Activated naive CD8-positive, alpha-beta T cell treated with anti-CD3 and anti-CD28 coated beads, Interleukin-2, amount 50 U/mL, for 24 hours (primary cell): Measurements from ENCODE around the gene PPP1R12B.
"Not testable (repeated sequence)": the region's sequence is repeated elsewhere in the genome, so short reads cannot be mapped to it uniquely, and the experiment has no call there.

Source experiments
- ATAC-seq: fragments of 150-1000 bp; cut with Tn5 transposase; one replicate; pipeline ENCODE4 v1.10.0; 2021
- DNase-seq: peaks from one replicate; pipeline ENCODE4 v3.0.0; 2021
- H3K27ac Mint-ChIP-seq: one replicate; pipeline ENCODE4 v1.8.0; 2021; ENCODE audit warnings: mild to moderate bottlenecking, mixed read lengths
- H3K27me3 Mint-ChIP-seq: one replicate; pipeline ENCODE4 v1.8.0; 2021; ENCODE audit warnings: mixed read lengths
- H3K36me3 Mint-ChIP-seq: one replicate; pipeline ENCODE4 v1.8.0; 2021; ENCODE audit warnings: low read depth, mixed read lengths
- H3K4me1 Mint-ChIP-seq: one replicate; pipeline ENCODE4 v1.8.0; 2021; ENCODE audit warnings: mixed read lengths
- H3K4me3 Mint-ChIP-seq: one replicate; pipeline ENCODE4 v1.8.0; 2021; ENCODE audit warnings: mild to moderate bottlenecking, moderate library complexity, mixed read lengths
- H3K9me3 Mint-ChIP-seq: one replicate; pipeline ENCODE4 v1.8.0; 2021; ENCODE audit warnings: mixed read lengths

PPP1R12B gene

DNA sequence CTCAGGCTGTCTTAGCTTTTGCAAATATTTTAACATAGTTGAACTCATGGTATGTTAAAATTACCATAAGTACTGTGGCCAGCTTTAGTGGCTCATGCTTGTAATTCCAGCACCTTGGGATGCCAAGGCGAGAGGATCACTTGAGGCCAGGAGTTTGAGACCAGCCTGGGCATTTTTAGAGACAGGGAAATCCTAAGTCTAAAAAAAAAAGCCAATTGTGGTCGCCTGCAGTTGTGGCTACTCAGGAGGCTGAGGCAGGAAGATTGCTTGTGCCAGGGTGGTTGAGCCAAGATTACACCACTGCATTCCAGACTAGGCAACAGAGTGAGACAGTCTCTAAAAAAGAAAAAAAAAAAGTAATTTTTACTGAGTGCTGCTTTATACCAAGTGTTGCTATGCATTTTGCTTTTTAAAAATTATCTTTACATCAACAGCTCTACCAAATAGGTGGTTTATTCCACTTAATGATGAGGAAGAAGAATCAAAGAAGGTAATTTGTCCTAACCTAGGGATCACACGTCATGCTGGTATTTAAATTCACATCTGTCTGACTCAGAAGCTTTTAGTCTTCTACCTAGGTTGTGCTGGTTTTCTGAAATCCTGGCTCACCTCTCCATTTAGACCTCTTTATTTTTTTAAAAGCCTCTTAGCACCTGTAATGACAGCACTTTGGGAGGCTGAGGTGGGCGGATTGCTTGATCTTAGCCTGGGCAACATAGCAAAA is 16.8 kb downstream of the PPP1R12B start:
- Mint-ChIP-seq H3K36me3 (peaks cover 4% of the 10 kb centered on the region), H3K27me3 (no peaks in the 10 kb centered on the region), H3K4me1 (no peaks in the 10 kb centered on the region), H3K27ac (no peak overlapping the region), H3K4me3 (no peak overlapping the region), H3K9me3 (no peaks in the 10 kb centered on the region)
- DNase-seq, result no peak
- no peak for ATAC-seq

DNA sequence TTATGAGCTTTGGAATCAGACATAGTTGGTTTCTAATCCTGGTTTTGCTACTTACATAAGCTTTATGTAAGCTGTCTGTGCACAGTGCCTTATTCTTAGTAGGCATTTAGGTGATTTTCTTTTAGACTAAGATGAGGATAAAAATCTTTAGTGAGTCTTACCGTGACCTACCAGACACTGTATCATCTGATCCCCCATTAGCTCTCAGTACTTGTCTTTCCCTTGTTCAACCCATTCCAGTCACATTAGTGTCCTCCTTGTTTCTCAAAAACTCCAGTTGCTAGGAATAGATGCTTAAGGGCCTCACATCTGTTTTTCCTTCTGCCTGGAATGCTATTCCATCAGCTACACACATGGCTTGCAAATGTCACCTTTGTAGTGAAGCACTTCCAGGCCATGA is 18.8 kb downstream of the PPP1R12B start:
- no peak overlapping the region for H3K27ac Mint-ChIP-seq
- no peaks in the 10 kb centered on the region for H3K9me3 Mint-ChIP-seq
- H3K4me3 Mint-ChIP-seq, result no peak overlapping the region
- peaks cover 5% of the 10 kb centered on the region for H3K36me3 Mint-ChIP-seq
- no peaks in the 10 kb centered on the region for H3K4me1 Mint-ChIP-seq
- ATAC-seq, result no peak
- no peak for DNase-seq
- H3K27me3 Mint-ChIP-seq, result no peaks in the 10 kb centered on the region

DNA sequence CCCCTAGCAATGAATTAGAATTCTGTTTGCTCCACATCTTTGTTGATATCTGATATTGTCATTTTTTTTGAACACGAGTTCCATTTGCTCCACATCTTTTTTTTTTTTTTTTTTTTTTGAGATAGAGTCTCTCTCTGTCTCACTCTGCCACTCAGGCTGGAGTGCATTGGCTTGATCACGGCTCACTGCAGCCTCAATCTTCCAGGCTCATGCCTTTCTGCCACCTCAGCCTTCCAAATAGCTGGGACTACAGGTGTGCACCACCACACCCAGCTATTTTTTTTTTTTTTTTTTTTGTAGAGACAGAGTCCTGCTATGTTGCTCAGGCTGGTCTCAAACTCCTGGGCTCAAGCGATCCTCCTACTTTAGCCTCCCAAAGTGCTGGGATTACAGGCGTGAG is 22.4 kb downstream of the PPP1R12B start:
- not testable (repeated sequence) for H3K36me3 Mint-ChIP-seq, H3K4me3 Mint-ChIP-seq, DNase-seq, H3K4me1 Mint-ChIP-seq, H3K27me3 Mint-ChIP-seq, H3K27ac Mint-ChIP-seq, H3K9me3 Mint-ChIP-seq, ATAC-seq

DNA sequence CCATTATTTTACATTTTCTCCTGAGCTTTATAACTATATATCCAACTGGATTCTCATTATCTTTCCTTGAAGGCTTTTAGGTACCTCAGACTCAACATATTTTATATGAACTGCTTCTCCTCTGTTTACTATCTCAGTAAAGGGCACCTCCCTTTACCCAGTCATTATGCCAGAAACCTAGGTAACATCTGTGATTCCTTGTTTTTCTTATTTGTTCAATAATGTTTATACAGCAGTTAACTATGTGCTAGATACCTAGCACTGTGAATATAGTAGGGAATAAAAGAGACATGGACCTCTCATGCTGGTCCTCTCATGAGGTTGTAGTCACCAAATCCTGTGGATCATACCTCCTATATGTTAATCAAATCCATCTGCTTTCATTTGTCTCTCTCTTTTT is 25.6 kb downstream of the PPP1R12B start:
- no peak for DNase-seq
- H3K4me1 Mint-ChIP-seq, result peaks cover 8% of the 10 kb centered on the region
- H3K9me3 Mint-ChIP-seq, result no peaks in the 10 kb centered on the region
- no peak for ATAC-seq
- H3K27ac Mint-ChIP-seq, result no peak overlapping the region
- no peak overlapping the region for H3K4me3 Mint-ChIP-seq
- no peaks in the 10 kb centered on the region for H3K27me3 Mint-ChIP-seq
- peaks cover 6% of the 10 kb centered on the region for H3K36me3 Mint-ChIP-seq

DNA sequence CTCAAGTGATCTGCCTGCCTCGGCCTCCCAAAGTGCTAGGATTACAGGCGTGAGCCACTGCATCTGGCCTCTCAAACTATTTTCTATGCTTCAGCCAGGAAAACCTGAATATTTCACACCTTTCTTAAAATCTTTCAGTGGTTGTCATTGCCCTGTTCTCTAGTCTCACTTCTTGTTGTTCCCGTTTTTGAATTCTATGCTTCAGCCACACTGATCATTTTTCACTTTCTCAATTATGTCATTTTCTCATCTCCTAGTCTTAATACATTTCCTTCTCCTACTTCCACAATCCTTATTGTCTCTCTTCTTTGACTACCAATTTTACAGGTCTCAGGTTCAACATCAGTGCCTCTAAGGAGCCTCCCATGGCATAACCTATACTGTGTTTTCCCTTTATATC is 26.7 kb downstream of the PPP1R12B start:
- not testable (repeated sequence) for H3K27me3 Mint-ChIP-seq, H3K27ac Mint-ChIP-seq, H3K9me3 Mint-ChIP-seq, DNase-seq, H3K36me3 Mint-ChIP-seq, ATAC-seq, H3K4me3 Mint-ChIP-seq
- peaks cover 14% of the 10 kb centered on the region for H3K4me1 Mint-ChIP-seq

DNA sequence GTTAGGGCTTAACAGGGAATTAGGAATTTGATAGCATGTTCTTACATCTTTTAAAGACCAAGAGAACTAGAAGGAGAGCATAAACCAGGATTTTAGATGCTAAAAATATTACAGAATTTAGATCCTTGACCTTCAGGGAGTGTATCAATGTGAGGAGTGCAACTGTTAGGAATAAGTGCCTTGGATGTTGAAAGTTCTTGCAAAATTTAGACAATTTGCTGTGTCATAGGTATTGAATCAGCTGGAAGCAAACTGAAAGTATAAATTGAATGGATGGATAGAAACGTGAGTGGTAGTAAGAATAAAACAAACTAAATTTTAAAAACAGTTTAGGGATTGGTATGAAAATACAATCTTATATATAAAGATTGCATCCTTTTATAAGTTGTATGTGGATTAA is 27.7 kb downstream of the PPP1R12B start:
- peaks cover 1% of the 10 kb centered on the region for H3K36me3 Mint-ChIP-seq
- no peak for DNase-seq
- H3K27me3 Mint-ChIP-seq, result no peaks in the 10 kb centered on the region
- no peak for ATAC-seq
- H3K4me3 Mint-ChIP-seq, result no peak overlapping the region
- no peak overlapping the region for H3K27ac Mint-ChIP-seq
- H3K4me1 Mint-ChIP-seq, result peaks cover 22% of the 10 kb centered on the region
- H3K9me3 Mint-ChIP-seq, result no peaks in the 10 kb centered on the region

DNA sequence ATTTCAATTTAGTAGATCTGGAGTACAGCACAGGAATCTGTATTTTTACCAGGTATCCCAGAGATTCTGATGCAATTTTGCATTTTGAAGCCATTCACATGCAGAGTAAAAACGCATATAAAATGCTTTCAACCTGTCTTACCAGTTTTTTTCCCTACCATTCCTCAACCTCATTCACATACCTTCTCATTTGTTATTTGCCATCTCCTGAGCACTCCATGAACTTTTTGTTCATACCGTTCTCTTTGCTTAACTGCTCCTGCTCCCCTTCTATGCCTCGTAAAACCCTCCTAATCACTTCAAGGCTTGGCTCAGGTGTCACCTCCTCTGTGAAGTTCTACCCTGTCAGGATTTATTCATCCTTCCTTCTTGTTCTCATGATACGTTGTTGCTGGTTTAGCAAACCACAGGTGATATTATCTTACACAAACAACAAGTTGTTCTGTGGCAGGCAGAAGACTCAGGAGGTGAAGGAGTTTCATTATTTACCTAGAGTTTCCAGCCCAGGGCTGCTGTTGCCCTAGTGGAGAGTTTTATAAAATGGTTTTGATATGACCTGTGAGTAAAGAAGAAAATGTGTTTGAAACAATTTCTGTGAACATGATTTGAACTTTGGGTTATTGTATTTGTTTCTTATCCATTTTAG is 31.5 kb downstream of the PPP1R12B start:
- H3K9me3 Mint-ChIP-seq, H3K27ac Mint-ChIP-seq, H3K36me3 Mint-ChIP-seq, H3K27me3 Mint-ChIP-seq, DNase-seq: not testable (repeated sequence)
- Mint-ChIP-seq H3K4me3 (peak overlapping the region; percentile 10), H3K4me1 (peaks cover 22% of the 10 kb centered on the region)
- ATAC-seq, result peak; percentile 88

DNA sequence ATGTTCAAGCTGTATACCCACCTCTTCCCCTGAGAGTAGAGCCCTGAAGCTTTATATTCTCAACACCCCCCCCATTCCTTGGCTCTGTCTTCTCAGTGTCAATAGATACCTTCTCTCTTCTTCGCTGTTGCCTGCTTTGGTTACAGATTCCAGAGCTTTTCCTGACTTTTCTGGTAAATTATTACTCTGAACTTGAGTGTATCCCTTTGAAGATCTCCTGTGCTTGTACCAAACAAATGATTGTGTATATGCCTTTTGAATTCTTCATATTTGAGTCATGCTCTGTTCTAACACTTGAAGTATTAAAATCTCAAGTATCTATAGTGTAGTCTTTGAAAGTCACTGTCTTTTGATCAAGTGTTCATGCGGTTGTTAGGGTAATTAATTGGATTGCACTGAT is 32.0 kb downstream of the PPP1R12B start:
- H3K36me3 Mint-ChIP-seq, H3K4me3 Mint-ChIP-seq, H3K27me3 Mint-ChIP-seq, H3K9me3 Mint-ChIP-seq, DNase-seq, H3K27ac Mint-ChIP-seq, ATAC-seq: not testable (repeated sequence)
- H3K4me1 Mint-ChIP-seq, result peaks cover 17% of the 10 kb centered on the region

DNA sequence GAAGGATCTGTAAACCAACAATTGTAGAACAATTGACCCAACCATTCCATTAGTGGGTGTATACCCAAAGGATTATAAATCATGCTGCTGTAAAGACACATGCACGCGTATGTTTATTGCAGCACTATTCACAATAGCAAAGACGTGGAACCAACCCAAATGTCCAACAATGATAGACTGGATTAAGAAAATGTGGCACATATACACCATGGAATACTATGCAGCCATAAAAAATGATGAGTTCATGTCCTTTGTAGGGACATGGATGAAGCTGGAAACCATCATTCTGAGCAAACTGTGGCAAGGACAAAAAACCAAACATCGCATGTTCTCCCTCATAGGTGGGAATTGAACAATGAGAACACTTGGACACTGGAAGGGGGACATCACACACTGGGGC is 33.4 kb downstream of the PPP1R12B start:
- ATAC-seq, H3K36me3 Mint-ChIP-seq, DNase-seq: not testable (repeated sequence)

DNA sequence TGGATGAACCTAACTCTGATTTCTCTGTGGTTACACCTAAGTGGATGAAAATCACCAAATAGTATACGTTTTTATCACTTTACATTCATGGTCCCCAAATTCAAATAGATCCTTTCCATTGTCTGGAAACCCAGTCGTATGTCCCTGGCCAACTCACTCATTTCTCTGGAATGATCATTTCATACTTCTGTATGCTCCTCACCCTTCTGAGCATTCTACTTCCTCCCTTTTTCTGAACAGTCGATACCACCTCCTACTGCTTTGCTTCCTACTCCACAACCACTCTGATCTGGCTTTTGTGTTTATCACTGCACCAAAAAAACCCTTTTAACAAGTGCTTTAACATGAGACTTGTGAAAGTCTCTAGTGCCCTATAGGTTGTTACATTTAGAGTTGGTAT is 47.3 kb downstream of the PPP1R12B start:
- DNase-seq, H3K4me1 Mint-ChIP-seq, H3K27ac Mint-ChIP-seq, H3K9me3 Mint-ChIP-seq, ATAC-seq, H3K36me3 Mint-ChIP-seq, H3K27me3 Mint-ChIP-seq, H3K4me3 Mint-ChIP-seq: not testable (repeated sequence)

More for the DNA sequence above, 33.4 kb downstream of the PPP1R12B start:
- H3K4me3 Mint-ChIP-seq, H3K27ac Mint-ChIP-seq, H3K27me3 Mint-ChIP-seq, H3K9me3 Mint-ChIP-seq: not testable (repeated sequence)
- peaks cover 17% of the 10 kb centered on the region for H3K4me1 Mint-ChIP-seq

DNA sequence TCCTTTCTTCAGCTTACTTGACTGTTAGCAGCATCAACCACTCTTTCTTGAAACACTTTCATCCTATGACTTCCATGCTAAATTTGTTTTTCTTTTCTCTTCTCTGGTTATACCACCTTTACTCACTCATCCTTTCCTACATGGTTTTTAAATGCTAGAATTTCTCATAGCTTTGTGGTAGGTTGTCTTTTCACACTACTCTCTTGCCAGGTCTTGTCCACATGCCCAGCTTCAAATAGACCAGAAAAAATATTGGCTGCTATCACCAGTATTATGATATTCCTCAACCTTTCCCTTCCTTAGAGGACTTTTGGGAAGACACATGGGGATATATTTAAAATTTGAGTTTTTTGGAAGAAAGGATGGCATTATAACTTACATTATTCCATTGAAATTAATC is 48.8 kb downstream of the PPP1R12B start:
- peaks cover 8% of the 10 kb centered on the region for H3K4me1 Mint-ChIP-seq
- no peak overlapping the region for H3K4me3 Mint-ChIP-seq
- ATAC-seq (no peak), DNase-seq (no peak)
- H3K27ac Mint-ChIP-seq, result no peak overlapping the region
- no peaks in the 10 kb centered on the region for H3K36me3 Mint-ChIP-seq
- H3K9me3 Mint-ChIP-seq, result no peaks in the 10 kb centered on the region
- no peaks in the 10 kb centered on the region for H3K27me3 Mint-ChIP-seq

DNA sequence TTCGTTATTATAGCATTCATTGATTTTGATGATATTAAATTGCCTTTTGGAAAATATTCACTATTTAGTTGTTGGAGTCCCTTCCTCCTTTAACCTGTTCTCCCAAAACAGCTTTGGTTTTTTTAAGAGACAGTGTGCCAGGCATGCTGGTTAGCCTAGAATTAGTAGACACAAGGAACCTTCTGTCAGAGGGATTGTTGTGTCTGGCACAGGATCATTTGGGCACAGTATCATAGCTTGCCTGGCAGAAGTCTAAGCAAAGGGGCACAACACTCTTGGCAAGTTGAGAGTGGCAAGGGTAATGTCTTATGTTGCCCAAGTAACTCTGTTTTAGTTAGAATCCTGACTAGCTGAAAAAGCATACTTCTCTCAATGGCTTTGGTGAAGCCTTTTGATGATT is 49.9 kb downstream of the PPP1R12B start:
- H3K4me3 Mint-ChIP-seq, ATAC-seq, H3K27me3 Mint-ChIP-seq, H3K36me3 Mint-ChIP-seq, H3K4me1 Mint-ChIP-seq, DNase-seq, H3K27ac Mint-ChIP-seq, H3K9me3 Mint-ChIP-seq: not testable (repeated sequence)

DNA sequence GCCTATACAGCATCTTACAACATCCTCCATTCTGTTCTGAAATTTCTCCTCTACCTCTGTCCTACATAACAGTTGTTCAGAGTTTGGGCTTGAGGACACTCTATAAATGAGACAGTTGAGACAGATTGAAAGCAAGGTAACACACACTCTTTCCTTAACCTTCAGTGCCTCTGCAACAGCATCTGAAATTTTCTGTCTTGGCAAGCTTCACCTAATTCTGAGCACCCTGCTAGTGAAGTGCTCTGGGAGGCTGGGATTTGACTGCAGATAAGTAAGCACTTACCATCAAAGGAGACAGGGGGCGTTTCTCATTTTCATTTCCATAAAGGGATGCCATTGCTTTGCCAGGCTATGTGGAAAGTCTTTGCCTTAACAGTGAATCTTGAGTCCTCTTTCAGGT is 53.3 kb downstream of the PPP1R12B start:
- peaks cover 11% of the 10 kb centered on the region for H3K4me1 Mint-ChIP-seq
- not testable (repeated sequence) for H3K27ac Mint-ChIP-seq, ATAC-seq, H3K9me3 Mint-ChIP-seq, DNase-seq, H3K36me3 Mint-ChIP-seq, H3K4me3 Mint-ChIP-seq, H3K27me3 Mint-ChIP-seq

DNA sequence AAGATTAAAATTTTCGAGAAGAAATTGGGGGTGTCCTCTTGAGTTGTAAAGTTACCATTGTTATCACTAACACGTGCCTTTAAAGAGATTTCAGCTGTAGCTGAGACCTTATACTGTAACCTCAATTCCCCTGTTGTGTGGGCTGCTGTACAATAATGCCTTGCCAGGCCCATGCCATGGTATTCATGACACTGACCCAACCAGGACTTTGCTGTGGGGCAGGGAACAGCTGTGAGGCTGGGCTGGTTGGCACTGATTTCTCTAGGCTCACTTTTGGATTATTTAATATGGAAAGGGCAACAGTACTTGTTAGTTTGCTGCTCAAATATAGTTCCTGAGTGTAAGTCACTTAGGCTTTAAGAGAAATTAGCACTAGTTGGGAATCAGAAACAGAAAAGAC is 54.9 kb downstream of the PPP1R12B start:
- not testable (repeated sequence) for DNase-seq, H3K27me3 Mint-ChIP-seq, H3K9me3 Mint-ChIP-seq, ATAC-seq, H3K36me3 Mint-ChIP-seq, H3K27ac Mint-ChIP-seq, H3K4me3 Mint-ChIP-seq
- peaks cover 15% of the 10 kb centered on the region for H3K4me1 Mint-ChIP-seq

DNA sequence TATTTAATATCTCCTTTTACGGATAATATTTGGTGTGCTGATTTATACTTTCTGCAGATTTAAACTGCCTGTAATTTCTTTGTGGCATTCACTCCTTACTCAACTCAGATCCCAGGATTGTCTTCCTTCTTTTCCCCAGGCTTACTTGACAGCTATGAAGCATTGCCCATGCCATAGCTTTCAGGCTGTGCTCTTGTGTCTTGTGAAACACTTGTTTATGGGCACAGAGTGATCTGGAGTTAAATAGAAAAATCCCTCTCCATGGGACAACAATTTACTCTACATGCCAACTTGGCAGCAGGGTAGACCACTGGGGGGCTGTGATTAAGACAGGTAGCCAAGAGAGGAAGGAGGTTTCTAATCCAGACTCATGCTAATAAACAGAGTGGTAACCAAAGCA is 57.4 kb downstream of the PPP1R12B start:
- peaks cover 23% of the 10 kb centered on the region for H3K4me1 Mint-ChIP-seq

More for the DNA sequence above, 57.4 kb downstream of the PPP1R12B start:
- H3K36me3 Mint-ChIP-seq, result no peaks in the 10 kb centered on the region
- no peaks in the 10 kb centered on the region for H3K9me3 Mint-ChIP-seq
- H3K4me3 Mint-ChIP-seq, result no peak overlapping the region
- no peaks in the 10 kb centered on the region for H3K27me3 Mint-ChIP-seq
- DNase-seq (no peak), ATAC-seq (no peak)
- no peak overlapping the region for H3K27ac Mint-ChIP-seq
